Thoracic aorta (tissue), 2 donors: ENCODE data around the gene PSMA3. TPM values are rescaled to one million over a fixed set of nuclear protein-coding genes. Genes with fewer than 3 reads are reported as not detected.

ENCODE experiments used
- ATAC-seq: fragments of 150-250 bp; one replicate; pipeline ENCODE4 v1.8.0; 2017; ENCODE audit warnings: low read depth; ENCODE audit not compliant: insufficient number of reproducible peaks, low FRiP score
- DNase-seq: peaks from one replicate; pipeline ENCODE4 v3.0.0-alpha.2; 2020; ENCODE audit warnings: low spot score
- H3K27ac ChIP-seq, 2 donors: fragments of 200-600 bp; sonication (generic); 1 replicate in 1 of 2; 2 replicates in 1 of 2; pipeline ENCODE4 v1.5.1; 2016; ENCODE audit warnings: mild to moderate bottlenecking in 2 of 2, moderate library complexity in 2 of 2
- H3K27me3 ChIP-seq: fragments of 200-600 bp; sonication (generic); replicated peaks from 2 replicates; pipeline ENCODE4 v1.6.0; 2016; ENCODE audit warnings: mild to moderate bottlenecking; ENCODE audit not compliant: insufficient read depth
- H3K36me3 ChIP-seq: fragments of 200-600 bp; sonication (generic); one replicate; pipeline ENCODE4 v1.5.1; 2016
- H3K4me1 ChIP-seq, 2 donors: fragments of 200-600 bp; sonication (generic); 1 replicate in 1 of 2; 2 replicates in 1 of 2; pipeline versions ENCODE4 v1.5.1 to v1.6.0; 2016; ENCODE audit warnings: low read depth in 2 of 2, mild to moderate bottlenecking in 1 of 2; ENCODE audit not compliant: control insufficient read depth in 1 of 2
- H3K4me3 ChIP-seq: fragments of 200-600 bp; sonication (generic); 2 replicates; pipeline ENCODE4 v1.5.1; 2016; ENCODE audit warnings: mild to moderate bottlenecking
- H3K9me3 ChIP-seq: fragments of 200-600 bp; sonication (generic); 2 replicates; pipeline ENCODE4 v1.5.1; 2016
- total RNA-seq, 2 donors: library from RNA; depleted of rRNA; stranded (reverse); fragments of >200 nt; gene quantifications; one replicate each; pipeline versions ENCODE4 v1.1.0 to v1.2.3, GENCODE V29; 2016
- TF ChIP-seq, protein P1 (sequence below): fragments of 200-600 bp; sonication (generic); IDR thresholded peaks from one replicate; pipeline ENCODE4 v1.5.1; 2019; ENCODE audit warnings: antibody characterized with exemption

The PSMA3 gene
- total RNA-seq, 2 donors from 2014 or later, result 91.5 to 93.0 TPM

DNA sequence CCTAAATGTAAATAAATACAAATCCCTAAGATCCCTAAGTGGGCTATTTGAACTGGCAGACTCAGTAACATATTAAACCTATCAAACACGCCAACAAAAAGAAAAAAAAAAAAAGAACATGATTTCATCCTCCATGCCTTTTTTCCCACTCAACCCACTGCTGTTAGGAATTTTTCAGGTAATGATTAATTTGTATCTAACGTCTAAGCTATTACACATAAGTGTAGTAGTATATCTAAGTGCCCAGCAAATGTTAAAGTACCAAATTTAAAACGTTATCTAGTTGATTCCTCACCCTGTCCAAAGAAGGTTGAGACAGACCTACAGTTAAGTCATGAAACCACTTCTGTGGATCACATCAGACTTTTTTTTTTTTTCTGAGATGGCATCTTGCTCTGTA, 37.3 kb downstream of the PSMA3 start:
- Histone ChIP-seq H3K27ac (peak overlapping the region; percentile 59 to 72), H3K27me3 (no peaks in the 10 kb centered on the region), H3K4me3 (peak overlapping the region; percentile 12), H3K36me3 (peaks cover 2% of the 10 kb centered on the region), H3K4me1 (peaks cover 27 to 47% of the 10 kb centered on the region in 2 donors), H3K9me3 (no peaks in the 10 kb centered on the region)
- ATAC-seq, result no peak
- DNase-seq, result no peak
- TF ChIP-seq, protein P1, sequence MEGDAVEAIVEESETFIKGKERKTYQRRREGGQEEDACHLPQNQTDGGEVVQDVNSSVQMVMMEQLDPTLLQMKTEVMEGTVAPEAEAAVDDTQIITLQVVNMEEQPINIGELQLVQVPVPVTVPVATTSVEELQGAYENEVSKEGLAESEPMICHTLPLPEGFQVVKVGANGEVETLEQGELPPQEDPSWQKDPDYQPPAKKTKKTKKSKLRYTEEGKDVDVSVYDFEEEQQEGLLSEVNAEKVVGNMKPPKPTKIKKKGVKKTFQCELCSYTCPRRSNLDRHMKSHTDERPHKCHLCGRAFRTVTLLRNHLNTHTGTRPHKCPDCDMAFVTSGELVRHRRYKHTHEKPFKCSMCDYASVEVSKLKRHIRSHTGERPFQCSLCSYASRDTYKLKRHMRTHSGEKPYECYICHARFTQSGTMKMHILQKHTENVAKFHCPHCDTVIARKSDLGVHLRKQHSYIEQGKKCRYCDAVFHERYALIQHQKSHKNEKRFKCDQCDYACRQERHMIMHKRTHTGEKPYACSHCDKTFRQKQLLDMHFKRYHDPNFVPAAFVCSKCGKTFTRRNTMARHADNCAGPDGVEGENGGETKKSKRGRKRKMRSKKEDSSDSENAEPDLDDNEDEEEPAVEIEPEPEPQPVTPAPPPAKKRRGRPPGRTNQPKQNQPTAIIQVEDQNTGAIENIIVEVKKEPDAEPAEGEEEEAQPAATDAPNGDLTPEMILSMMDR, result no peak

DNA sequence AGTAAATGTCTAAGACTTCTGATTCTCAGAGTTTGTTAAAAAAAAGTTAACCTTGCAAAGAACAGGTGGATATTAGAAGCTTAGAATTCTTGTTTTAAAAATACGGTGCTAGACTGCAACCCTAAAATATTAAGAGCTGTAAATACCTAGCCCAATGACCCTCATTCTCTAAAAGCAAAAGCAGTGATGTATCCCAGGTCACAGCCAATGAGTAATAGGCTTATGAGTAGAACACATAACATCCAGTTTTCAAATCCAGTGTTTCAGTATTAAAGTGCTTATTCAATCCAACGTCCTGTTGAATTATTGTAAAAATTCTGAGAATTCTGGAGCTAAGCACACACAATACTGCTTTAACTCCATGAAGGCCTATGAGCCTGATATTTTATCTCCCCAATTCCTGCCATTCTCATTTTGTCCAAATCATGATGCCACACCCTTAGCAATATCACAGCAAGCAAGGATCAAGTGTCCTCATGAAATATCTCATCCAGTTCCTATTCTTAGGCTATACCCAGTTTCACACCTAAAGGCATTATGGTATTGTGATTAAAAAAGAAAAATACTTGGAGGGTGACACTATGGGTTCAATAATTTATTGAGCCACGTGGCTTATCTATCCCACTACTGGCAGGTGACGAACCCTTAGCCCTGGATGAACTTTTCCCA, 38.4 kb downstream of the PSMA3 start:
- Histone ChIP-seq H3K36me3 (peaks cover 7% of the 10 kb centered on the region), H3K27ac (peak overlapping the region in 1 of 2 donors; percentile 72), H3K4me1 (peaks cover 33 to 58% of the 10 kb centered on the region in 2 donors), H3K4me3 (no peak overlapping the region), H3K27me3 (no peaks in the 10 kb centered on the region), H3K9me3 (no peaks in the 10 kb centered on the region)
- ATAC-seq (no peak), DNase-seq (no peak)
- TF ChIP-seq, protein P1, result no peak

DNA sequence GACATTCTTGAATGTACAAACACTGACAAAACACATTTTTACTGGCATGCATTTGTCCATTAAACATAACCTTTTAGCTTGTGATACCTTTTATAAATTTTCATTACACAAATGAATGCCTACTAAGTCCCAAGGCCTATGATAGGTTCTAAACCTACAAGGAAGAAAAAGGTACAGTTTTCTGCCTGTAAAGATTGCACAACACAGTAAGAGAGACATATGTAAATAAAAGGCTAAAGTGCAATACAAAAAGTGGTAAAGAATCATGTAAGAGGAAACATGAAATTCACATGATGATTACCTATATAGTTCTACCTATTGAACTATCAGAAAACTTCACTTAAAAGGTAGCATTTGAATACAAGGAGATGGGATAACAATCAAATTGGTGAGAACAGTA, 39.1 kb downstream of the PSMA3 start:
- no peak overlapping the region for H3K4me3 ChIP-seq
- ATAC-seq (no peak), DNase-seq (no peak)
- H3K9me3 ChIP-seq, result no peaks in the 10 kb centered on the region
- TF ChIP-seq, protein P1, result no peak
- H3K36me3 ChIP-seq, result peaks cover 7% of the 10 kb centered on the region
- H3K4me1 ChIP-seq, result peaks cover 33 to 64% of the 10 kb centered on the region in 2 donors
- H3K27me3 ChIP-seq, result no peaks in the 10 kb centered on the region
- H3K27ac ChIP-seq, result no peak overlapping the region

DNA sequence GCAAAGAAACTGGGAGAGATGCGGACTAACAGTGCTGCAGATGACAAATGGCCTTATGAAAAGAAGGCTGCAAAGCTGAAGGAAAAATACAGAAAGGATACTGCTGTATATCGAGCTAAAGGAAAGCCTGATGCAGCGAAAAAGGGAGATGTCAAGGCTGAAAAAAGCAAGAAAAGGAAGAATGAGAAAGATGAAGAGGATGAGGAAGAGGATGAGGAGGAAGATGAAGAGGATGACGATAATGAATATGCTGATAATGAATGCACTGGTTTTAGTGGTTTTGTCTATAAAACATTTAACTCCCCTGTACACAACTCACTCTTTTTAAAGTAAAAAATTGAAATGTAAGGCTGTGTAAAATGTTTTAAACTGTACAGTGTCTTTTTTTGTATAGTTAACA, 40.5 kb downstream of the PSMA3 start:
- Histone ChIP-seq H3K9me3 (no peaks in the 10 kb centered on the region), H3K36me3 (peaks cover 13% of the 10 kb centered on the region), H3K4me1 (peaks cover 33 to 70% of the 10 kb centered on the region in 2 donors), H3K27ac (no peak overlapping the region), H3K4me3 (no peak overlapping the region), H3K27me3 (no peaks in the 10 kb centered on the region)
- ATAC-seq (no peak), DNase-seq (no peak)
- TF ChIP-seq, protein P1, result no peak

DNA sequence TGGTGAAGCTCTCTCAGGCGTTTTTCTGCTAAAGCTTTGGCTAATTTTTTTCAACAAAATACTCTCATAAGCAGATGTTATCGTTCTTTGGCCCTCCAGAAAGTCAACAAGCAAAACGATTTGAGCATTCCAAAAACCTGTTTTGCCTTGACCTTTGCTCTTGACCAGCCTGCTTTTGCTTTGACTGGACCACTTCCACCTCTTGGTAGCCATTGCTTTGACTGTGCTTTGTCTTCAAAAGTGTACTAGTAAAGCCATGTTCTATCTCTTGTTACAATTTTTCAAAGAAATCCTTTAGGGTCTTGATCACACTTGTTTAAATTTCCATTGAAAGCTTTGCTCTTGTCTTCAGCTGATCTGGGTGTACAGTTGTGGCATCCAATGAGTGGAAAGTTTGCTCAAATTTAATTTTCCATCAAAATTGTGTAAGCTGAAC, 43.0 kb downstream of the PSMA3 start:
- no peaks in the 10 kb centered on the region for H3K27me3 ChIP-seq
- DNase-seq (no peak), ATAC-seq (no peak)
- no peaks in the 10 kb centered on the region for H3K9me3 ChIP-seq
- H3K4me1 ChIP-seq, result peaks cover 22 to 62% of the 10 kb centered on the region in 2 donors
- no peak overlapping the region for H3K27ac ChIP-seq
- peaks cover 20% of the 10 kb centered on the region for H3K36me3 ChIP-seq
- no peak overlapping the region for H3K4me3 ChIP-seq
- TF ChIP-seq, protein P1, result no peak
